GM21360 (cell line): ENCODE data around the gene ENDOG.
"Not testable (repeated sequence)": the region's sequence is repeated elsewhere in the genome, so short reads cannot be mapped to it uniquely, and the experiment has no call there.

Source experiments
- ATAC-seq: cut with Tn5 transposase; IDR thresholded peaks from one replicate; pipeline ENCODE4 v1.9.1; 2021; ENCODE audit warnings: mild to moderate bottlenecking, moderate library complexity; ENCODE audit not compliant: unreplicated experiment

Gene ENDOG

GRCh38 chr9:128828267-128828666 is 10.0 kb downstream of the ENDOG start:
- no peak for ATAC-seq

GRCh38 chr9:128828719-128829452 is 10.6 kb downstream of the ENDOG start:
- peak; percentile 16 for ATAC-seq

GRCh38 chr9:128829477-128830251 is 11.4 kb downstream of the ENDOG start, which contains the start of gene SPOUT1:
TSS of gene SPOUT1 (minus strand) at chr9:128829794. CDS start at chr9:128829780, 14 bp downstream.
- ATAC-seq, result peak; percentile 95

GRCh38 chr9:128833696-128834095 is 15.4 kb downstream of the ENDOG start:
- ATAC-seq, result no peak

- no peak for ATAC-seq
Measured at GRCh38 chr9:128835246-128836210, 17.2 kb downstream of the ENDOG start.

GRCh38 chr9:128836509-128837145 is 18.3 kb downstream of the ENDOG start:
- no peak for ATAC-seq

- no peak for ATAC-seq
Measured at GRCh38 chr9:128838338-128838737, 20.0 kb downstream of the ENDOG start.

- no peak for ATAC-seq
Measured at GRCh38 chr9:128840524-128840923, 22.2 kb downstream of the ENDOG start.

GRCh38 chr9:128841694-128842492 is 23.6 kb downstream of the ENDOG start:
- ATAC-seq, result no peak

GRCh38 chr9:128843171-128843570 is 24.9 kb downstream of the ENDOG start:
- ATAC-seq, result not testable (repeated sequence)

- no peak for ATAC-seq
Measured at GRCh38 chr9:128845186-128845931, 27.1 kb downstream of the ENDOG start.

- no peak for ATAC-seq
Measured at GRCh38 chr9:128846680-128847030, 28.4 kb downstream of the ENDOG start.

- ATAC-seq, result no peak
Measured at GRCh38 chr9:128847803-128848202, 29.5 kb downstream of the ENDOG start.

- not testable (repeated sequence) for ATAC-seq
Measured at GRCh38 chr9:128851024-128851423, 32.7 kb downstream of the ENDOG start.

GRCh38 chr9:128851779-128852600 is 33.7 kb downstream of the ENDOG start:
- not testable (repeated sequence) for ATAC-seq

GRCh38 chr9:128852646-128853045 is 34.3 kb downstream of the ENDOG start:
- not testable (repeated sequence) for ATAC-seq

GRCh38 chr9:128854454-128854853 is 36.2 kb downstream of the ENDOG start:
- ATAC-seq, result not testable (repeated sequence)

- not testable (repeated sequence) for ATAC-seq
Measured at GRCh38 chr9:128858476-128858875, 40.2 kb downstream of the ENDOG start.
